Germinal center (tissue), 1 donor: ENCODE measurements around the gene BRAF.
"Not testable (repeated sequence)": the region's sequence is repeated elsewhere in the genome, so short reads cannot be mapped to it uniquely, and the experiment has no call there.

Experiments
- DNase-seq: peaks from one replicate; pipeline ENCODE4 v3.0.0; 2012; ENCODE audit warnings: mixed read lengths, low spot score

Gene BRAF

GRCh38 chr7:140678816-140679130, 246.0 kb downstream of the BRAF start:
- no peak for DNase-seq

GRCh38 chr7:140678081-140678815, 246.5 kb downstream of the BRAF start:
- no peak for DNase-seq

GRCh38 chr7:140677496-140677895, 247.2 kb downstream of the BRAF start:
- peak; percentile 45 for DNase-seq

- DNase-seq: not testable (repeated sequence)
Measured at GRCh38 chr7:140676956-140677355, 247.8 kb downstream of the BRAF start.

GRCh38 chr7:140676306-140676705, 248.4 kb downstream of the BRAF start:
- DNase-seq: peak; percentile 66

GRCh38 chr7:140675726-140676125, 249.0 kb downstream of the BRAF start:
- no peak for DNase-seq

GRCh38 chr7:140674899-140675701, 249.6 kb downstream of the BRAF start:
- DNase-seq: no peak

- DNase-seq: peak; percentile 85
Measured at GRCh38 chr7:140674356-140674800, 250.4 kb downstream of the BRAF start.

GRCh38 chr7:140673774-140674155, 251.0 kb downstream of the BRAF start:
- DNase-seq: no peak

- peak; percentile 76 for DNase-seq
Measured at GRCh38 chr7:140673063-140673773, 251.5 kb downstream of the BRAF start.

- peak; percentile 95 for DNase-seq
Measured at GRCh38 chr7:140672382-140673062, 252.2 kb downstream of the BRAF start, which contains the start of gene ADCK2. TSS of gene ADCK2 (plus strand) at chr7:140672945. CDS start at chr7:140673331, 386 bp downstream.

GRCh38 chr7:140671966-140672365, 252.8 kb downstream of the BRAF start:
- no peak for DNase-seq

GRCh38 chr7:140670343-140670935, 254.3 kb downstream of the BRAF start:
- DNase-seq: no peak

- not testable (repeated sequence) for DNase-seq
Measured at GRCh38 chr7:140669862-140670261, 254.9 kb downstream of the BRAF start.

- no peak for DNase-seq
Measured at GRCh38 chr7:140669352-140669751, 255.4 kb downstream of the BRAF start.
